Ishikawa (cell line): ENCODE data around the gene AHNAK2.

ENCODE experiments used
- CEBPB ChIP-seq: IDR thresholded peaks from 2 replicates; pipeline ENCODE4 v1.6.1; 2012
- CREB1 ChIP-seq: IDR thresholded peaks from 2 replicates; pipeline ENCODE4 v1.6.1; 2012; ENCODE audit warnings: low read depth
- EGR1 ChIP-seq: IDR thresholded peaks from 2 replicates; pipeline ENCODE4 v1.6.1; 2012
- EP300 ChIP-seq: IDR thresholded peaks from 2 replicates; pipeline ENCODE4 v1.6.1; 2012; ENCODE audit warnings: borderline replicate concordance
- FOXM1 ChIP-seq: IDR thresholded peaks from 2 replicates; pipeline ENCODE4 v1.6.1; 2012; ENCODE audit warnings: low read depth, borderline replicate concordance
- MAX ChIP-seq: IDR thresholded peaks from 2 replicates; pipeline ENCODE4 v1.6.1; 2012
- NFIC ChIP-seq: IDR thresholded peaks from 2 replicates; pipeline ENCODE4 v1.6.1; 2012
- RAD21 ChIP-seq: IDR thresholded peaks from 2 replicates; pipeline ENCODE4 v1.6.1; 2012; ENCODE audit warnings: low read depth
- REST ChIP-seq: IDR thresholded peaks from 2 replicates; pipeline ENCODE4 v1.6.1; 2012; ENCODE audit warnings: low read depth, mild to moderate bottlenecking
- TAF1 ChIP-seq: IDR thresholded peaks from 2 replicates; pipeline ENCODE4 v1.6.1; 2012; ENCODE audit warnings: low read depth, mild to moderate bottlenecking
- TCF12 ChIP-seq: IDR thresholded peaks from 2 replicates; pipeline ENCODE4 v1.6.1; 2012; ENCODE audit warnings: low read depth
- TEAD4 ChIP-seq: IDR thresholded peaks from 2 replicates; pipeline ENCODE4 v1.6.1; 2012
- USF1 ChIP-seq: IDR thresholded peaks from 2 replicates; pipeline ENCODE4 v1.6.1; 2012
- YY1 ChIP-seq: IDR thresholded peaks from 2 replicates; pipeline ENCODE4 v1.6.1; 2012; ENCODE audit warnings: low read depth
- ZBTB7A ChIP-seq: IDR thresholded peaks from 2 replicates; pipeline ENCODE4 v1.6.1; 2012; ENCODE audit warnings: low read depth

AHNAK2 gene

GRCh38 chr14:104954746-104955395 is 23.3 kb downstream of the AHNAK2 start:
- TF ChIP-seq ZBTB7A: no peak
- no peak for TF ChIP-seq EGR1
- no peak for TF ChIP-seq FOXM1
- TF ChIP-seq TAF1: no peak

- TF ChIP-seq EGR1 (no peak), FOXM1 (no peak), TAF1 (no peak), EP300 (no peak), MAX (no peak), USF1 (no peak), NFIC (no peak), CEBPB (no peak), YY1 (no peak), REST (no peak), ZBTB7A (no peak), RAD21 (no peak)
These were observed 24.1 kb downstream of the AHNAK2 start for GRCh38 chr14:104953896-104954656.

- TF ChIP-seq EP300 (no peak), EGR1 (no peak), MAX (no peak), CREB1 (no peak), RAD21 (no peak), FOXM1 (no peak), CEBPB (no peak), YY1 (no peak), USF1 (no peak), TCF12 (no peak)
These were observed 25.1 kb downstream of the AHNAK2 start for GRCh38 chr14:104953097-104953496.

GRCh38 chr14:104950021-104950420 is 28.2 kb downstream of the AHNAK2 start:
- no peak for TF ChIP-seq RAD21

GRCh38 chr14:104948736-104949031 is 29.5 kb downstream of the AHNAK2 start:
- TF ChIP-seq EP300 (no peak), TCF12 (no peak), TAF1 (no peak), CREB1 (no peak), CEBPB (no peak), FOXM1 (no peak), YY1 (no peak), RAD21 (no peak), USF1 (no peak), NFIC (no peak)

GRCh38 chr14:104942586-104942985 is 35.6 kb downstream of the AHNAK2 start:
- no peak for TF ChIP-seq CEBPB
- TF ChIP-seq EP300: no peak
- TF ChIP-seq REST: no peak
- TF ChIP-seq MAX: no peak
- TF ChIP-seq TAF1: no peak
- TF ChIP-seq CREB1: no peak
- TF ChIP-seq YY1: no peak
- TF ChIP-seq ZBTB7A: no peak
- TF ChIP-seq TEAD4: no peak
- TF ChIP-seq EGR1: no peak
- no peak for TF ChIP-seq USF1
- TF ChIP-seq FOXM1: no peak
